ENCODE measurements around the gene SLC39A11.
"Not testable (repeated sequence)": the region's sequence is repeated elsewhere in the genome, so short reads cannot be mapped to it uniquely, and the experiment has no call there.

The SLC39A11 gene

DNA sequence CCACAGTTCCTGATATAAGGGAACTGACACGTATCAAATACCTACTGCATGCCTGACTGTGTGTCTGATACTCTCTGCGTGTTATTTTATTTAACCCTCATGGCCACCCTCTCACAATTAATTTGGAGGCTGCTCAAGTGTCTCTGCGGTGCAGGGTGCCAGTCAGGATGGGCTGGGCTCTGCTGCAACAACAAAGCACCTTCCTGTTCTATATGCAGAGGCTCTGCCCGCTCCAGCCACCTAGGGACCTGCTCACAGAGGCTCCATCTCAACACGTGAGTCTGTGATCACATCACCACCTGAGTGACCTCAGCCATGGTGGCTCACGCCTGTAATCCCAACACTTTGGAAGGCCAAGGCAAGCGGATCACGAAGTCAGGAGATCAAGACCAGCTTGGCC lies 87.1 kb downstream of the SLC39A11 start:
- DNase-seq = no peak

DNA sequence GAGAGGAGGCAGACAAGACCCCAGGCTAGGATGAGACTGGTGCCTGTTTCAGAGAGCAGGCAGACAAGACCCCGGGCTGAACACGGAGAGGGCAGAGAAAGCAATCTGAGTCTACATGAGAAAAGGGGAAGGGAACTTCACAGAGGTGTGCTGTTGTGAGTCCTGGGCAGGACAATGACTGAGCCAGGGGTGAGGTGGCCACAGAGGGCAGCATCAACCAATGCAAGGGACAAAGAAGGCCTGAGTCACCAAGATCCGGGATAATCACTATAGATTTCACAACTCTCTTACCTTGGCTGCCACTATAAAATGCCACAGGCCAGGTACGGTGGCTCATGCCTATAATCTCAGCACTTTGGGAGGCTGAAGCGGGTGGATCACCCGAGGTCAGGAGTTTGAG lies 89.0 kb downstream of the SLC39A11 start:
- no peak for DNase-seq

DNA sequence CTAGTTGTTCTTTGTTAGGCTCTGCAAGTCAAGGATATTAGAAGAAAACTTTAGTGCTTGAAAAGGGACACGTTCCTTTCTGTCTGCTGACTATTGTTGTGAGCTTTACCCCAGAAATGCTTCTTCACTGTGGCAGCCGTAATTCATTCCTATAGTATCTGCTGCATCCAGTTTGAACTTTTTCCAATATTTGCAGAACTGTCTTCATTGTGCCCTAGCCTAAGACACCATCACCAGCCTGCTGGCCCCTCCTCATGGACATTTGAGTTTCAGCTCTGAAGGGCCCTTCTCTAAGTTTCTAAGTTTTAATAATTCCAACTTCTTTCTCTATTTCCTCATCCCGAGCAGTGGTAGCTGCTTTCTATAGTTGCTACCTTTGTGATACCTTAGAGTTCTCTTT lies 91.7 kb downstream of the SLC39A11 start:
- no peak for DNase-seq

DNA sequence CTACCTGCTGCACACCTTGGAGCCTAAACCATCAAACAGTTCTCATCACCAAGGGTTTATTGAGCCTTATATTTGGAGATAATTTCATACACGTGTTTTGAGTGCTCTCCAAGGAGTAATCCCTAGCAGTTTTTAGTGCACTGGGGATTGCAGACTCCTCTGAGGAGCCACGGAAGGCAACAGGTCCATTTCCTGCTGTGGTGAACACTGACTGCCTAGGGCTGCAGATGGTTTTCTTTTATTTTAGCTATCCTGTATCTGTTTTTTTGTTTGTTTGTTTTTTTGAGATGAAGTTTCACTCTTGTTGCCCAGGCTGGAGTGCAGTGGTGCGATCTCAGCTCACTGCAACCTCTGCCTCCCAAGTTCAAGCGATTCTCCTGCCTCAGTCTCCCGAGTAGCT lies 93.0 kb downstream of the SLC39A11 start:
- DNase-seq = not testable (repeated sequence)

DNA sequence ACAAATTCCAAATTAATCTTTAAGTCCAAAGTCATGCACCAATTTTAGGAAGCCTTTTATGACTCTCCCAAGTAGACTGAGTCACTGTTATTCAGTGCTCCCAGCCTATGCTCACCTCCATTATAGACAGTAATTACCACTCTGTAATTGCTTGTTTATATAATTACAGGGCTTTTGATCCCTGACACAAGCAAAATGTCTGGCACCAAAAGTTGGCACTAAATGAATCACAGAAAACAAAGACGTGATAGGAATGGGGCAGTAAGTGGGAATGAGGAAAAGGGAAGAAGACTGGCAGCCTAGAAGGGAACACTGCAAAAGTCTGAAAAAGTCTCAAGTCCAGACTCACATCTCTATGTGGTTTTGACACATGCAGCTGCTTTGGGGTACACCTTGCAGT lies 94.1 kb downstream of the SLC39A11 start:
- no peak for DNase-seq

DNA sequence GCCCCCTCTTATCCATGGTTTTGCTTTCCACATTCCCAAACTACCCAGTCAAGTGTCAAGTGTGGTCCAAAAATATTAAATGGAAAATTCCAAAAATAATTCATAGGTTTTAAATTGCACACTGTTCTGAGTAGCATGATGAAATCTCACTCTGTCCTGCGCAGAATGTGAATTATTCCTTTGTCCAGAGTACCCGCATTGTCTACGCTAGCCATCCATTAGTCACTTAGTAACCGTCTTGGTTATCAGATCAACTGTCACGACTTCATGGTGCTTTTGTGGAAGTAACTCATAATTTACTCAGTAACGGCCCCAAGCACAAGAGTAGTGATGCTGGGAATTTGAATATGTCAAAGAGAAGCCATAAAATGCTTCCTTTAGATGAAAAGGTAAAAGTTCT lies 94.9 kb downstream of the SLC39A11 start:
- DNase-seq = no peak

DNA sequence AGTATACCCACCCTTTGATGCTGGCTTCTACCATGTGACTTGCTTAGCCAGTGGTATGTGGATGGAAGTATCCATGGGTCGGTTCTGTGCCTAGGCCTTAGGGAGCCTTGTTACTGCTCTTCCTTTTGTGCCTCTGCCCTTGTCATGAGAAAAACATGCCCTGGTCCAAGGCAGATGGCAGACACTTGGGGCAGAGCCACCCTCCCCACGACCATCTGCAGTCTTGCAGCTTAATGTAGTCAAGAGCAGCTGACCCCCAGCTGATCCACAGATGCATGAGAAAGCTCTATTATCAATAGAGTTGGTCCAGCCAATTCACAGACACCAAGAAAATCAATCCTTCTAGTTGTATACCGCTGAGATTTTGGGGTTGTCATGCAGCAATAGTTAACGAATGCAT lies 95.7 kb downstream of the SLC39A11 start:
- DNase-seq = no peak

DNA sequence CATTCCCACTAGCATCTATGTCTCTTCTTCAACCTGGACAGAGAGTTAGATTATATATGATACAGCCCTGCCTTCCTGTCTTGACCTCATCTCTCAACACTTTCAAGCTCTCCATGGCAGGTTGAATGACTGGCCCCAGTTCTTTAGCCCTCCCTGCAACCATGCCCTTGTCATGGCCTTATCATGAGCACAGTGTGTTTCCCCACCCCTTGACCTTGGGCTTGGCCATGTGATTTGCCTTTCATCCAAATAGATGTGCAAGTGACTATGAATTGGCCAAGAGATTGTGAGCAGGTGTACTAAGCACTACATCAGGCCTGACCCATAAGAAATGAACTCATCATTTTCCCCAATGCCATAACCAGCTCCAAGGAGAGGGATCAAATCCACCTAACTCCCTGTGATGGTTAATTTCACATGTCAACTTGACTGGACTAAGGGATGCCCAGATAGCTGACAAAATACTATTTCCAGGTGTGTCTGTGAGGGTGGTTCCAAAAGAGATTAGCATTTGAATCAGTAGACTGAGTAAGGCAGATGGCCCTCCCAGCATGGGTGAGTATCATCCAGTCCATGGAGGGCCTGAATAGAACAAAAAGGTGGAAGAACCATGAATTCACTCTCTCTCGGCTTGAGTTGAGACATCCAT lies 97.4 kb downstream of the SLC39A11 start:
- no peak for DNase-seq

DNA sequence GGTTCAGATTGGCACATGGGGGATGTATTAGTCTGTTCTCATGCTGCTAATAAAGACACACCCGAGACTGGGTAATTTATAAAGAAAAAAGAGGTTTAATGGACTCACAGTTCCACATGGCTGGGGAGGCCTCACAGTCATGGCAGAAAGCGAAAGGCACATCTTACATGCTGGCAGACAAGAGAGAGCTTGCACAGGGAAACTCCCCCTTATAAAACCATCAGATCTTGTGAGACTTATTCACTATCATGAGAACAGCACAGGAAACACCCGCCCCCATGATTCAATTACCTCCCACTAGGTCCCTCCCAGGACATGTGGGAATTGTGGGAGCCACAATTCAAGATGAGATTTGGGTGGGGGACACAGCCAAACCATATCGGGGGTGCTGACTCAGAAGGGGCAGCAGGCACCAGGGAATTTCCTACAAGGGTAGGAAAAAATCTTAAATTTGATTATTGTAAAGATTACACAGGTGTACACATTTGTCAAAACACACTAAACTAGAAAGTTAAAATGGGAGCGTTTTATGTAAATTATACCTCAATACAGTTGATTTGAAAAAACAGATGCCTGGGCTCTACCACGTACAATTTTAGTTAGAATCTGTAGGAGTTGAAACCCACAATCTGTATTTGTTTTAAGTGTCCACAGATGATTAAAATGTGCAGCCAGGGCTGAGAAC lies 99.6 kb downstream of the SLC39A11 start:
- DNase-seq = not testable (repeated sequence)

DNA sequence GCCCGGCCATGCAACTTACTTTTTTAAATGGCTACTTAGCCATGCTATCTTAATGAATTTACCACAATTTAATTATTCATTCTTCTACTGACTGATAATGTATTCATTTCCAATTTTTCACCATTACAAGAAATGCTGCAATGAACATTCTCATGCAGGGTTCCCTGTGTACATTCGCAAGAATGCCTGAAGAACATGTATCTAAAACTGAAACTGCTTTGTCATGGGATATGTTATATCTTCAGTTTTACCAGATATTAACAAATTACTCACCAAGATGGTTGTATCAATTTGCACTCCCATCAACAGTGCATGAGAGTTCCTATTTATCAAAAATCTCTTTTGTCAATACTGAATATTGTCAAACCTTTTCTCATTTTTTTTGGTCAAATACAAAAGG lies 100.8 kb downstream of the SLC39A11 start:
- DNase-seq = no peak

DNA sequence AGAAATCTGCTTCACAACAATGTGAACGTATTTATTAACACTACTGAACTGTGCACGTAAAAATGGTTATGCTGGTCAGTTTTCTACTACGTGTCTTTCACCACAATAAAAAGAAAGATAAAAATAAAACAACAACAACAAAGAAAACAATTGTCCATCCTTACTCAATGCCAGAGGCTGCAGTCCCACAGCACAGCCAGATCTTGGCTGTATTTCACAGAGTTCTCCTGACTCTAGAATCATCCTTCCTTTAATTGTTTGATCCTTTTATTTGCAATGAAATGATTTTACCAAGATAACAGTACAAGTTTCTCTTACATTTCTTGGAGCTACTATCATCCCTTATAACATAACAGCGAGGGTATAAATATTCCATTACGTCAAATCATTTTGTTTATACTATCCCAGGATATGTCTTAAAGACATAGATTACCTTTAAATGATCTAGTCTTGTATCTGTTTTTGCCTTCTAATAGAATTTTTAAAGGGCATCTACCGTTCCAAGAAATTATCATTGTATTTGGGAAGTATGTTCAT lies 103.3 kb downstream of the SLC39A11 start:
- DNase-seq = no peak

DNA sequence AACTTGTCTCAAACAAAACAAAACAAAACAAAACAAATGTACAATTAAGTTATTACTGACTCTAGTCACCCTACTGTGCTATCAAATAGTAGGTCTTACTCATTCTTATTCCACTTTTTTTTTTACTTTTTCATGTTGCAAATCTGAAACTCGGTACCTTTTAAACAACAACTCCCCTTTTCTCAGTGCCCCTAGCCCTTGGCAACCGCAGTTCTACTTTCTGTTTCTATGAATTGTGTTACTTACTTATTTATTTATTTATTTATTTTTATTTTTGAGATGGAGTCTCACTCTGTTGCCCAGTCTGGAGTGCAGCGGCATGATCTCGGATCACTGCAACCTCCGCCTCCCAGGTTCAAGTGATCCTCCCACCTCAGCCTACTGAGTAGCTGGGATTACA lies 104.0 kb downstream of the SLC39A11 start:
- DNase-seq = no peak

DNA sequence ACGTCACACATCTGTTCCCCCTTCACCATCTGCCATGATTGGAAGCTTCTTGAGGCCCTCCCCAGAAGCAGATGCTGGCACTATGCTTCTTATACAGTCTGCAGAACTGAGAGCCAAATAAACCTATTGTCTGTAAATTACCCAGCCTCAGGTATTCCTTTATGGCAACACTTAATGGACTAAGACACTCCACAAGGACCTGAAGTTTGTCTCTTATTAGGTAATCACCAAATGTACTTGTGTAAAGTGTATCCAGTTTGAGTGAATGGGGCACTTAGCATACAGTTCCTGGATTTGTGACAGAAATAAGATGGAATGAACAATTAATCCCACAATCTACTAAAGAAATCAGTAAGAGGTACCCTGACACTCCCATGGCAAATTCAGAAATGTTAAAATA lies 105.3 kb downstream of the SLC39A11 start:
- no peak for DNase-seq

DNA sequence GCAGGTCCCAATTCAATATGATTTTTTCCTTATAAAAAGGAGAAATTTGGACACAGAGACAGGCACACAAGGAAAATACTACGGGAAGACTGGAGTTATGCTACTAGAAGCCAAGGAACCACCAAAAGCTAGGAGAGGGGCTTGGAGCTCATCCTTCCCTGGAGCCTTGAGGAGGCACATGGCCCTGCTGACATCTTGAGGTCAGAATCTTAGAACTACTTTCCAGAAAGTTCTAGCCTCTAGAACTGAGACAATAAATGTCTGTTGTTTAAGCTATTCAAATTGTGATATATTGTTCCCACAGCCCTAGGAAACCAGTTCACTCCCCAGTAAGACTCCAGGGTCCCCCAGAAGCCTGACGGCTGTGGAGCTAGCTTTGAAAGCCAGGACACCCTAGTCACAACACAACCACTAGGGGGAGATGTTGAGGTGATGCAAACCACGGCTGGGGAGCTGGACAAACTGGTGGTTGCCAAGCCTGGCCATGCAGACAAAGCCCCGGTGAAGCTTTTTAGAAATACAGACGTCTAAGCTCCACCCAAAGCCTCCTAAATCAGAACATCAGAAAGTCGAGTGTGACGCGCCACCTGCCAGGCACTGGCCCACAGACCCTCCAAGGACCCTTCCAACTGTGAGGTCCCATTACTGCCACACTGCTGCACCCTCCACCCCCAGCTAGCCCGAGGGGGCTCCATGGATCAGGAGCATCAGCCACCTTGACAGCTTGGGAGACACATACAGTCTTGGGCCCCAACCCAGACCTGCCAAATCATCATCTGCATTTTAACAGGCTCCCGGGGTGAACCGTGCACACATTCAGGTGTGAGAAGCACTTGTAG lies 106.4 kb downstream of the SLC39A11 start:
- DNase-seq = peak; percentile 56

DNA sequence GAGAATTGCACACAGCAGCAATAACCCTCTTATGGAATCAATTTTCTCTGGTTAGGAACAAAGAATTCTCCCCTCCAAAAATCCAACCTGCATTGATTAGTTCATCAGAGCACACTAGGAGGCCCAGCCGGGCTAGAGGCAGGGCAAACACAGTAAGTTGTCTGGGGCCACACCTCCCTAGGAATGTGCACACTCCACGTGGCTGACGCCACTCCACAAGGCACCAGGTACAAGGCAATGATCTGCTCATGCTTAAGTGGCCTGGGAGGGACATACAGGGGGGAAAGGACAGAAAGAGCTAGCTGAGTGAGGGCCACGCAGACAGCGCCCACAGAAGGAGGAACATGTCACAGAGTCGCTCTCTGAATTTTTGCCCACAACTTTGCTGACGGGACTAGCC lies 107.6 kb downstream of the SLC39A11 start:
- DNase-seq = no peak

DNA sequence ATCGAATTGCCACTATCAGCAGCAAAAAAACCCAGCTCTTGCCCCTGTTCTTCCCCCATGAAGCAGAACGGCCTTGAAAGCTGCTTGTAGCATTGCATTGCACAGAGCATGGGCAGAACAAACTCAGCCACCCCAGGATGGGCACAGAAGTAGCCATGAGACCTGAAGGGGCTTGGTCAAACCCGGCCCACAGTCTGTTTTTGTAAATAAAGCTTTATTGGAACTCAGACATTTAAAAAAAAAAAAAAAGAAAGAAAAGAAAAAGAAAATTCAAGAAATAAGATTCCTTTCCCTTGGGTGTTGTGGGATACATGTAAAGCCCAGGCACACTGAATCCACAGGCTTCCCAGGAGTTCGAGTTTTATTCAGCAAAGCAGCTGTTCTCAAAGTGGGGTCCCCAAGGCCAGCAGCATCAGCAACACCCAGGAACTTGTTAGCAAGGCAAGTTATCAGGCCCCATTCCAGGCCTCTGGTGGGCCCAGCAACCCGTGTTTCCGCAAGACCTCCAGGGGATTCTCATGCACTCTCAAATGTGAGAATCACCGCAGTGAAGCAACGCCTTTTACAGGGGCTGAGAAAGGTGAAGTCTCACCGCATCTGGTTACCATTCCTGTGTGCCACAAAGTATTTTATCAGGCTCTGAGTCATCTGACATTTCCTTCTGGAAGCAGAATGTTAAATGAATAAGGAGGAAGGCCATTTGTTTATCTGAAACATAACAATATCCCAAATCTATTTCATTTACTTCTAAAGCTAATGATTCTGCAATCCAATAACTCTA lies 108.2 kb downstream of the SLC39A11 start:
- DNase-seq = no peak

DNA sequence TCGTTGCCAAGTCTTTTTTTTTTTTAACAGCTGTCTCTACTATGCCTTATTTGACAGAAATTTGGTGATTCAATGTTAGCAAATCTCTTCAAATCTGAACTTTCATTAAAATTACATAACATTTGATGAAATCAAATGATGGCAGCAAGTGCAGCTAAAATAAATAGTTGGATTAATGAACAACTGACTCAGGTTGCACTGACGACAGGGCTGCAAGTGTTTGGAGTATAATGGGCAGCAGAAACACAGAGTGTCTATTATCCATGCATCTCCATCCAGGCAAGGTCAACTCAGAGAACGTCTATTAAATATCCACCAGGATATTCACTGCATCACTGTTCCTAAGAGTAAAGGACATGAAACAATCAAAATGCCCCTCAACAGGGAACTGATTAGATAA lies 109.8 kb downstream of the SLC39A11 start:
- no peak for DNase-seq

DNA sequence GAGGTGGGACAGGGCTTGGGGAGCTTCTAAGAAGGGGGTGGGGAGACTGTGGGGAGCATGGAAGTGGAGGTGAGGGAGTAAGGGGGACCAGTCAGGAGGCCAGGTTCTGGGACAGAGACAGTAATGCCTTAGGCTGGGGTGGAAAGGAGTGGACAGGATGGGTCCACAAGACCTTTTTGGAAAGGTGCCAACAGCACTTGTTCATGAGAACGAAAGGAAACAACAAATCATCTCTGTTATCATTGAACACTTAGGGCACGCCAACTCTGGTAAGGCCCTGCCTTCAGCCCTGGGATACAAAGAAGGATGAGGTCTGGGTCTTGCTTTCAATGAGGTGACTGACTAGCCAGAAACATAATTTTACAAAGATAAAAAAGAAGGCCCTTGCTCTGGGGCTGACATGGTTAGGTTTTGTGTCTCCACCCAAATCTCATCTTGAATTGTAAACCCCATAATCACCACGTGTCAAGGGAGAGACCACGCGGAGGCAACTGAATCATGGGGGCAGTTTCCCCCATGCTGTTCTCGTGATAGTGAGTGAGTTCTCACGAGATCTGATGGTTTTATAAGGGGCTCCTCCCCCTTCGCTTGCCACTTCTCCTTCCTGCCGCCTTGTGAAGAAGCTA lies 113.8 kb downstream of the SLC39A11 start:
- no peak for DNase-seq

DNA sequence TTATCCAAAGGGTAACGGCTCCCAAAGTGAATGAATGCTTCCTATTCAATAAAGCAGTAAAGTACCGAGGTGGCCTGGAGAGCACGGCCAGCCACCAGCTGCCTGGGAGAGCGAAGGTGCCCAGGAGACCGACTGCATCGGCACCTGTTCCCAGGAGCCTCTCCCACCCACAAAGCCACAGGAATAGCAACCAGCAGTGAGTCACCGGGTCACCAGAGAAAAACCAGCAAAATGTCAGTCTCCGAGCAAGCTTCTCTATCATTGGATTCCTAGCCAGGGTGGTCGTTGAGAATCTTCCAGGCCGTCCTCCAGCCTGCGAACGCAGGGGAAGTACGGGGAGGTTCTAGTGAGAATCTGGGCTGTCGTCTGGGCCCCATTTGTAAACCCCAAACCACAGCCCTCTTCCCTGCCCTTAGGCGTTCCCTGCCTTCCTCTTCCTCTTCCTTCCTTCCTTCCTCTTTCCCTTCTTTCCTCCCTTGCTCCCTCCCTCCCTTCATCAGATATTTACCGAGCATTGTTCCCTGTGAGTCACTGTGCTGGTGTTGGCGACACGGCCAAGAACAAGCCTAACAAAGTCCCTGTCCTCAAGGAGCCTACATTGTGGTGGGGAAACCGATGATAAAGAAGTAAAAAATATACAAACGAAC lies 114.6 kb downstream of the SLC39A11 start:
- DNase-seq = no peak

DNA sequence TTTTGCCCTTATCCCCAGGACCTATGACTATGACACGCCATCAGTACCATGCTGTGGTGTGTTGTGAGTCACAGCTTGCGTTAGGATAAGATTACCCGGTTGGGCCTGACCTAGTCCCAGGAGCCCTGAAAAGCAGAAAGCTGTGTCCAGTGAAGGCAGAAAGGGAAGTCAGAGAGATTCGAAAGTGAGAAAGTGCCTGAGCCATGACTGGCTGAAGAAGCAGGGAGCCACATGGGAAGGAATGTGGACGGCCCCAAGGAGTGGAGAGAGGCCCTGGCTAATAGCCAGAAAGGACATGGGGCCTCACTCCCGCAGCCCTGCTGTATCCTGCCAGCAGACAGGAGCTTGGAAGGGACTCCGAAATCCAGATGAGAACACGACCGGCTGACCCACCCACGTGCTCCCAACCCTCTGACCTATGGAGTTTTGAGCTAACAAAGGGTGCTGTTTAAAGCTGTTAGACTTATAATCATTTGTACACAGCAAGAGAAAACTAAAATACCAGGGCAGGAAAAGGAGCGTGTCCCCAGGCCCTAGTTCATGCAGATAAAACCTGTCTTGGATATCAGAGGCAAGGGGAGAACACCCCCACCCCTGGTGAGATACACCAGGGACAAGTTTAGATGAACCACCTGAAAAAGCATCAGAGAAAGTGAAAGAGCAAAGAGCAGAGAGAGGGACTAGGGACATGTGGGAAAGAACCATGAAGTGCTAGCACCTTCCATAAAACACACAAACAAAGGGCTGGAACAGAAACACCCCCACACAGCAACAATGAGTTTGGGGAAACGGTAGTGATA lies 115.3 kb downstream of the SLC39A11 start:
- no peak for DNase-seq

DNA sequence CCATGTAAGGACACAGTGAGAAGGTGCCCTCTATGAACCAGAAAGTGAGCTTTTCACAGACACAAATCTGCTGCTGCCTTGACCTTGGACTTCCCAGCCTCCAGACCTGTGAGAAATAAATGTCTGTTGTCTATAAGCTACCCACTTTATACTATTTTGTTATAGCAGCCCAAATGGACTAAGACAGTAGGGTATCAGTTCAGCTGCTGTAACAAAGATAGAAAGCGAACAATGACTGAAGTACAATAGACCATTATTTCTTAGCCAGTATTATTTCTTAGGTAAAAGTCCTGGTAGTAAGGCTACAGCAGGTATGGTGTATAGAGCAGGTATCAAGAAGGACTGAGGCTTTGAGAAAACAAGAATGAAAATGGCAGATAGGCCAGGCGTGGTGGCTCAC lies 117.0 kb downstream of the SLC39A11 start:
- DNase-seq = no peak

Measured in CD4-positive, alpha-beta T cell treated with Interleukin-21 for 1 hour (primary cell).